LoVo (cell line): ENCODE results near the gene NEK6.

Experiments used
- DNase-seq: peaks from one replicate; pipeline ENCODE4 v3.0.0-alpha.2; 2016; ENCODE audit warnings: low spot score

Gene NEK6

GRCh38 chr9:124342776-124343485 is 85.2 kb downstream of the NEK6 start:
- DNase-seq, result no peak

GRCh38 chr9:124343533-124344290 is 86.0 kb downstream of the NEK6 start:
- DNase-seq, result no peak

GRCh38 chr9:124344291-124345050 is 86.7 kb downstream of the NEK6 start:
- DNase-seq, result no peak

DNA sequence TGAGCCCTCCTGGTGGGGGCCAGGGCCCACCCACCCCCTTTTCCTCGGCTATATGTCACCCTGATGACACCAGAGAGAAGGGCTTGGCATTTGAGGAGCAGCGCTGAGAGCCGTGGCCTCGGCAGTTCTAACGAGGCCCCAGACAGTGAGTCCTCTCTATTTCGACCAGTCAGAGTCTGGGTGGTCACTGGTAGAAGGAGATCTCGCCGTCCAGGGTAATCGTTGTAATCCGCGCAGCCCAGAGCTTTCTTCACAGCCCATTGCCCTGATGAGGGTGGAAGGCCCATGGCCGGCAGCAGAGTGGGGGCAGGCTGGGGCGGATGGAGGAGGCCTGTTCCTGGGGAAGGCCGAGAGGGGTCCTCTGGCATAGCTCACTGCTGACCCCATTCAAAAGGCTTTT is 87.3 kb downstream of the NEK6 start:
- DNase-seq, result no peak

- DNase-seq, result no peak
Observed at GRCh38 chr9:124345751-124346281, 88.1 kb downstream of the NEK6 start.

- no peak for DNase-seq
Observed at GRCh38 chr9:124346347-124347163, 88.8 kb downstream of the NEK6 start.

GRCh38 chr9:124347206-124347967 is 89.6 kb downstream of the NEK6 start:
- no peak for DNase-seq

GRCh38 chr9:124347968-124348358 is 90.2 kb downstream of the NEK6 start:
- no peak for DNase-seq

DNA sequence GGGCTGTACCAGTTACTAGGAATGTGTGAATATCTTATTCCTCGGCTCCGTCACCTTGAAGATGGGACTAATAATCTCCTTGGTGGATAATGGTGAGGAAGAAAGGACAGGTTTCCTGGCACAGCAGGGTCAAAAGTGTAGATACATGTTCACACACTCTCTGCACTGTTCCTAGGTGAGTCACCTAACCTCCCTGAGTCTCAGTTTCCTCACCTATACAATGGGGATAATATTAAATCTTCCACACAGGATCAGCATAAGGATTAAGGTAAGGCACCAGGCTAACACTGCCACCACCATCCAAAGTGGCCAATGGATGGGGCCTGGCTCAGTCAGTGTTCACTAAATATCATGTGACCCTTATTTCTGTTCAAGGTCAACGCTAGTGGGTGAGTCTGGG is 90.6 kb downstream of the NEK6 start:
- DNase-seq, result no peak

GRCh38 chr9:124348831-124349230 is 91.1 kb downstream of the NEK6 start:
- no peak for DNase-seq

- DNase-seq, result no peak
Observed at GRCh38 chr9:124349267-124349666, 91.5 kb downstream of the NEK6 start.

DNA sequence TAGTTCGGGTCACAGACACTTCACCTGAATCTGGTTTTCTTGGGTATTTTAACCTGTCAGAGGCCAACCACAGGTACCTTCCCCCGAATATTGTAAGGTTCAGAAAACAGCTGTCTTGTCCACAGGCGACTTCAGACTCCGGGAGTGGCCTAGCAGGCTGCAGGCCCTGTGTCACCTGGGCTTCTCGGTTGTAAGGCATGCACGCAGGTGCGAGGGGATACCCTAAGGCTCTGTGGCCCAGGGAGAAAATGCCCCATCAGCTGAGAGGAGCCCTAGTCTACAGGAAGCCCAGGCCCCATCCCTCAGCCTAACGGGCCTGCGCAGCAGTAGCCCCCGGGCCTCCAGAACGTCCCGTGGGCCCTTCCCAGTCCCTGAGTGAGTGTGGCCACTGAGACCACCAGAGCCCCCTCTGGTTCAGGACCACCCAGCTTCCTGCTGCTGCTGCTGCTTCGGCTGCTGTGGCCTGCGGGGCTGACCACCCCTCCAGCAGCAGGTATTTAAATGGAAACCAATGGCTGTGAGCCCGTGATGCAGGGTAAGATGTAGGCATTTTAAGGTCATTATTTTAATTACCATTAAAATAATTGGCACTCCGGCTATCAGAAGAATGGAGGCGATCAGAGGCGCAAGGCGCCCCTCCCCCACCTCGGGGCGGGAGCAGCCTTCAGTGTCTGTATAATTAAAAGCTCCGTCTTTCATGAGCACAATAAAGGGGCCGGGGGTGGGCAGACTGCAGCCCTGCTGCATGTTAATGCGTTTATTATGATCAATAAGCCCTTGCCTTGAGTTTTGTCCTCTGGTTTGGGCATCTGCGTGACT is 92.1 kb downstream of the NEK6 start:
- no peak for DNase-seq

DNA sequence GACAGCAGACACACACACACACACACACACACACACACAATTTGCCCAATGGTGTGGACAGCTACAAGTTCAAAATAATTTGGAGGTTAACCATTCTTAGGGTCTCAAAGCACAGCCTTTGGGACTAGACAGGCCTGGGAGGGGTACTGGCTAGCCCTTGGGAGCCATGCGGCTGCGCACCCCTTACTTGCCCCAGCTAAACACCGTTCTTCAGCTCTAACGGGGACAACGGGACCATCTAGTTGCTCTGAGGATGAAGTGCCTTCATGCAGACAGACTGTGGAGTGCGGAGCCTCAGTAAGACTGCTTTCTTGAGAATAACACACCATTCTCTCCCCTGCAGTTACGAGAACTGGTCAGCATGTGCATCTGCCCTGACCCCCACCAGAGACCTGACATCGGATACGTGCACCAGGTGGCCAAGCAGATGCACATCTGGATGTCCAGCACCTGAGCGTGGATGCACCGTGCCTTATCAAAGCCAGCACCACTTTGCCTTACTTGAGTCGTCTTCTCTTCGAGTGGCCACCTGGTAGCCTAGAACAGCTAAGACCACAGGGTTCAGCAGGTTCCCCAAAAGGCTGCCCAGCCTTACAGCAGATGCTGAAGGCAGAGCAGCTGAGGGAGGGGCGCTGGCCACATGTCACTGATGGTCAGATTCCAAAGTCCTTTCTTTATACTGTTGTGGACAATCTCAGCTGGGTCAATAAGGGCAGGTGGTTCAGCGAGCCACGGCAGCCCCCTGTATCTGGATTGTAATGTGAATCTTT is 92.9 kb downstream of the NEK6 start:
- DNase-seq, result no peak

GRCh38 chr9:124351672-124352468 is 94.1 kb downstream of the NEK6 start:
- DNase-seq, result no peak

- DNase-seq, result no peak
Observed at GRCh38 chr9:124352616-124353015, 94.9 kb downstream of the NEK6 start.

- DNase-seq, result no peak
Observed at GRCh38 chr9:124353166-124353768, 95.5 kb downstream of the NEK6 start.

DNA sequence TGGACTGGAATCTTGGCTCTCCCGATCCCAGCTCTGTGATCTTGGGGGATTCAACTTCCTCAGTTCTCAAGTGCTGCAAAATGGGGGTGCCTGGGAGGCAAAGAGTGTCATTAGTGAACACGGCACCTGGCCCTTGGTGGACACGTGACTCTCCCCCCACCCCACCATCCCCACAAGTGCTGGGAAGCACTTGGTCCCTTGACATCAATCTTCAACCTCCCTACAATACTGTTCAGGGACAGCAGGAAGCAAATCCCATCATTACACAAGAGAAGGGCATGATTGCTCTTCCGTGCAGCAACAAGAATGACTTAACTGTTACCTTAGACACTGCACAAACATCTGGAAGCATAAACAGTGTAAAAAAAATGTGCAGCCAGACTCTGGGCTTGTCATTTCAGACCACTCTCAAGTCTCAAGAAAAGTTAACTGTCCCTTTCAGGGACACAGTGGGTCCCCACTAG is 96.1 kb downstream of the NEK6 start:
- no peak for DNase-seq
